Activated CD4-positive, alpha-beta T cell treated with anti-CD3 and anti-CD28 coated beads, Interleukin-2, amount 10 ng/mL, durations not matched to agents 7 days and 5 days (primary cell): ENCODE data around the gene CD70. TPM values are rescaled to one million over a fixed set of nuclear protein-coding genes. Genes with fewer than 3 reads are reported as not detected.
"Not testable (repeated sequence)": the region's sequence is repeated elsewhere in the genome, so short reads cannot be mapped to it uniquely, and the experiment has no call there.

ENCODE experiments used
- CTCF ChIA-PET: fragments of 350-600 bp; sonication (Branson Sonifier 250); formaldehyde crosslinking; loops from one replicate; lab custom pipeline; 2021; ENCODE audit warnings: antibody characterized with exemption; lab: Charles Lee
- POLR2A ChIA-PET: fragments of 350-600 bp; sonication (Branson Sonifier 250); formaldehyde crosslinking; loops from one replicate; lab custom pipeline; 2021; ENCODE audit warnings: antibody characterized with exemption; lab: Charles Lee
- DNase-seq: peaks from one replicate; pipeline ENCODE4 v3.0.0-alpha.2; 2020
- H3K27ac Mint-ChIP-seq: one replicate; pipeline ENCODE4 v1.8.0; 2021; ENCODE audit warnings: mild to moderate bottlenecking, moderate library complexity, mixed read lengths
- H3K27me3 Mint-ChIP-seq: one replicate; pipeline ENCODE4 v1.8.0; 2021; ENCODE audit warnings: mixed read lengths
- H3K36me3 Mint-ChIP-seq: one replicate; pipeline ENCODE4 v1.8.0; 2021; ENCODE audit warnings: low read depth, mixed read lengths
- H3K4me1 Mint-ChIP-seq: one replicate; pipeline ENCODE4 v1.8.0; 2021; ENCODE audit warnings: mixed read lengths
- H3K4me3 Mint-ChIP-seq: one replicate; pipeline ENCODE4 v1.8.0; 2021; ENCODE audit warnings: mild to moderate bottlenecking, moderate library complexity, mixed read lengths
- H3K9me3 Mint-ChIP-seq: one replicate; pipeline ENCODE4 v1.8.0; 2021; ENCODE audit warnings: mixed read lengths
- total RNA-seq, 2 experiments: library from RNA; stranded (reverse); gene quantifications; one replicate each; pipeline ENCODE4 v1.2.3, GENCODE V29; 2021

The CD70 gene
- total RNA-seq, result 10 to 100 TPM; 12.6 to 12.9 TPM

DNA sequence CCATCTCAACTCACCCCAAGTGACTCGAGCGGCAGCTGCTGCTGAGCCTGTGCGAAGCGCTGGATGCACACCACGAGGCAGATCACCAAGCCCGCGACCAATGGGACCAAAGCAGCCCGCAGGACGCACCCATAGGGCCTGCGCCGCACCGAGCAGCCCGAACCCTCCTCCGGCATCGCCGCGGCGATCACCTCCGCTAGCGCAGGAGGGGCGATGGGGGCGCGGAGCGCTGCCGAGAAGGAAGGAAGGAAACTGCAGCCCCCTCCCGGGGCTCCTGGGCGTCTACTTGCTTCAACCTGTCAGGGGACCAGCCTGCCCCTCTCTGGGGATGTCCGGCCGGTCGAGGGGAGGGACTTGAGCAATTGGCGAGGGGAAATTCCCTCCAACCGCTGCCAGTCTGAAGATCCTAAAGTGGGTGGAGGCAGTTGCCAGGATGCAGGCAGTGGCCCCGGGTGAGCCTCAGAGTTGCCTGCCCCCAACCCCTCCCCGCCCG lies at the start of gene CD70:
Gene CD70 (minus strand): TSS at position 324 of the 493 bp plus-strand sequence. CDS start 148 bp downstream, at position 176.
- H3K36me3 Mint-ChIP-seq, result peaks cover 11% of the 10 kb centered on the region
- CTCF ChIA-PET, result no interaction called here

DNA sequence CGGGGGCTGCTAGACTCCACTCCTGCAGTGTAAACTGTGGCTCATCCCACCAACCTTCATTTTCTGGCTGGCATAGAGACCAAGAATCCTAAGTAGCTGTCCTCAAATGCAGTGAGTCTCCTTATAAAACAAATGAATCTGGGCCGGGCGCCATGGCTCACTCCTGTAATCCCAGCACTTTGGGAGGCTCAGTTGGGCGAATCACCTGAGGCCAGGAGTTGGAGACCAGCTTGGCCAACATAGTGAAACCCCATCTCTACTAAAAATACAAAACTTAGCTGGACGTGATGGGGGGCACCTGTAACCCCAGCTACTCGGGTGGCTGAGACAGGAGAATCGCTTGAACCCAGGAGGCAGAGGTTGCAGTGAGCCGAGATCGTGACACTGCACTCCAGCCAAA lies 49.4 kb upstream of the CD70 start:
- POLR2A ChIA-PET, H3K4me3 Mint-ChIP-seq, H3K27me3 Mint-ChIP-seq, H3K36me3 Mint-ChIP-seq, H3K9me3 Mint-ChIP-seq, H3K27ac Mint-ChIP-seq, DNase-seq: not testable (repeated sequence)
- CTCF ChIA-PET, result interaction anchor here (1.4 to 3.9 kb wide), 3 partner anchors 8 to 223 kb away, joined by 6 to 17 read pairs (median 8); no protein-coding TSS in a partner anchor
- H3K4me1 Mint-ChIP-seq, result peaks cover 50% of the 10 kb centered on the region

More for the DNA sequence above, at the start of gene CD70:
- Mint-ChIP-seq H3K9me3 (no peaks in the 10 kb centered on the region), H3K4me3 (peak within 1 kb of the TSS; percentile 74), H3K27ac (peak within 1 kb of the TSS; percentile 72), H3K27me3 (peaks cover 64% of the 10 kb centered on the region), H3K4me1 (peaks cover 63% of the 10 kb centered on the region)
- POLR2A ChIA-PET, result no interaction called here
- peak; percentile 52 for DNase-seq

DNA sequence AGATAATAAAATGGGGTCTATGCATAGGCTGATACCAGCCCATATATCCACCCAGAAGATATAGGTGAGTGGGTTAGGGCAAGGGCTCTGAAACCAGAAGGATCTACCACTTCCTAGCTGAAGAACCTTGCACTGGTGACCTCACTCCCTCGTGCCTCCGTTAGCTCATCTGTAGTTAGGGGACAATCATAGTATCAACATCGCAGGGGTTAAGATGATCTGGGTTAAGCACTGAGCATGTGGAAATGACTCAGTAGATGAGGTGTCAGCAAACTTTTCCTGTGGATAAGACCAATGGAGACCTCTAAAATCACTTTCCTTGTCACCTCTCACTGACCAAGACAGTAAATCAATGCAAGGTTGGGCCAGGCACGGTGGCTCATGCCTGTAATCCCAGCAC lies 48.5 kb upstream of the CD70 start:
- ChIA-PET CTCF (interaction anchor here (0.5 to 3.9 kb wide), 6 partner anchors 9 to 224 kb away, joined by 3 to 17 read pairs (median 5); no protein-coding TSS in a partner anchor), POLR2A (no interaction called here)
- Mint-ChIP-seq H3K36me3 (no peaks in the 10 kb centered on the region), H3K4me3 (peak overlapping the region; percentile 27), H3K27me3 (no peaks in the 10 kb centered on the region), H3K27ac (peak overlapping the region; percentile 58), H3K4me1 (peaks cover 48% of the 10 kb centered on the region), H3K9me3 (no peaks in the 10 kb centered on the region)
- peak; percentile 41 for DNase-seq

- not testable (repeated sequence) for H3K9me3 Mint-ChIP-seq, H3K36me3 Mint-ChIP-seq, H3K27me3 Mint-ChIP-seq, H3K27ac Mint-ChIP-seq, H3K4me3 Mint-ChIP-seq, DNase-seq
- ChIA-PET CTCF (interaction anchor here (0.8 to 1.5 kb wide), 3 partner anchors 16 to 230 kb away, joined by 3 to 5 read pairs (median 4); no protein-coding TSS in a partner anchor), POLR2A (interaction anchor here (0.6 kb wide), 1 partner anchor 160 kb away, joined by 3 read pairs; no protein-coding TSS in a partner anchor)
- H3K4me1 Mint-ChIP-seq, result peaks cover 25% of the 10 kb centered on the region
Observed at GRCh38 chr19:6633456-6633813, 42.5 kb upstream of the CD70 start.

GRCh38 chr19:6632747-6633455 lies 42.0 kb upstream of the CD70 start:
- H3K36me3 Mint-ChIP-seq, H3K27ac Mint-ChIP-seq, H3K9me3 Mint-ChIP-seq, H3K27me3 Mint-ChIP-seq, H3K4me3 Mint-ChIP-seq: not testable (repeated sequence)
- H3K4me1 Mint-ChIP-seq, result peaks cover 22% of the 10 kb centered on the region
- peak; percentile 46 for DNase-seq
- CTCF ChIA-PET, result interaction anchor here (0.6 to 2.0 kb wide), 5 partner anchors 17 to 231 kb away, joined by 3 to 5 read pairs (median 4); partner anchors contain the start of gene GPR108
- POLR2A ChIA-PET, result interaction anchor here (0.6 kb wide), 1 partner anchor 159 kb away, joined by 3 read pairs; no protein-coding TSS in a partner anchor

DNA sequence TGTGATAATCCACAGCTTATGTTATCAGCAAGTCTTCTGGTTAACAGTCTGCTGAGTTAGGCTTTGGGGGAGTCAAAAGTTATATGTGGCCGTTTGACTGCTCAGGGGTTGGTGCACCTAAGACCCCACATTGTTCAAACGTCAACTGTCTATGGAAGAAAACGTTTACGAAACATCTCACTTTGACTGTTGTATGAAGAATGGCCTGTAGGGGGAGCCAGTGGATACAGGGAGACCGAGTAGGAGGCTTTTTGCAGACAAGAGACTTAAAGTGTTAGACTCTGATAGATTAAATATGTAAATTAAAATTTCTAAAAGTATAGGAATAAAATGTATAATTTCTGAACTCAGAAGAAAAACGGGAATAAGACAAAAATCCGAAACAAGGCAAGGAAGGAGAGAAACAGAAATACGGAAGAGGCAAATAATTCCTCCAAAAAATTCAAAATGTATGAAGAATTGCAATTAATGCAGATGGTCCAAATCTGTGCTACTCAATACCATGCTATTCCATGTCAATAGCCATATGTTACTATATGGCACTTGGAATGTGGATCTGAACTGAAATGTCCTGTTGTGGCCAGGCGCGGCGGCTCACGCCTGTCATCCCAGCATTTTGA lies 41.2 kb upstream of the CD70 start:
- Mint-ChIP-seq H3K4me3 (no peak overlapping the region), H3K36me3 (no peaks in the 10 kb centered on the region), H3K27me3 (peaks cover 3% of the 10 kb centered on the region), H3K27ac (no peak overlapping the region), H3K4me1 (peaks cover 22% of the 10 kb centered on the region), H3K9me3 (peaks cover 5% of the 10 kb centered on the region)
- ChIA-PET CTCF (interaction anchor here (0.6 to 2.0 kb wide), 9 partner anchors 16 to 433 kb away, joined by 3 to 5 read pairs (median 4); partner anchors contain the start of genes GPR108 and TNFSF14), POLR2A (interaction anchor here (0.7 kb wide), 1 partner anchor 871 kb away, joined by 3 read pairs; no protein-coding TSS in a partner anchor)
- DNase-seq, result peak; percentile 93

- POLR2A ChIA-PET, result no interaction called here
- Mint-ChIP-seq H3K4me3 (no peak overlapping the region), H3K27me3 (peaks cover 9% of the 10 kb centered on the region), H3K4me1 (peaks cover under 1% of the 10 kb centered on the region), H3K36me3 (no peaks in the 10 kb centered on the region), H3K9me3 (peaks cover 15% of the 10 kb centered on the region), H3K27ac (no peak overlapping the region)
- no peak for DNase-seq
- CTCF ChIA-PET, result no interaction called here
Observed at GRCh38 chr19:6626764-6627163, 35.8 kb upstream of the CD70 start.

DNA sequence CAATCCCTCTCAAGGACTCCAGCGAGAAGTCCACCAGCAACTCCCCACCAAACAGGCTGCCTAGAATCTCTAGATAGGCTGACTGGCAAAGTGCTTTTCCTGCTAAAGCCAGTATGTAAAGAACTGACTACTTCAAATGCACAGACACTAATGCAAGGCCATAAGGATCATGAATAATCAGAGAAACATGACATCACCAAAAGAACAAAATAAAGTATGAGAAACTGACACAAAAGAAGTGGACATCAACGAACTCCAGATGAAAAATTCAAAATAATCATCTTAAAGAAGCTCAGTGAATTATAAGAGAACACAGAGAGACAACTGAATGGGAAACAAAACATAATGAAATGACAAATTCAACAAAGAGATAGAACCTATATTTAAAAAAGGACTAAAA lies 26.4 kb upstream of the CD70 start:
- H3K9me3 Mint-ChIP-seq, result peaks cover 10% of the 10 kb centered on the region
- DNase-seq, result no peak
- H3K27ac Mint-ChIP-seq, result no peak overlapping the region
- ChIA-PET POLR2A (no interaction called here), CTCF (interaction anchor here (1.2 to 1.4 kb wide), 3 partner anchors 15 to 119 kb away, joined by 3 to 5 read pairs (median 3); no protein-coding TSS in a partner anchor)
- peaks cover 5% of the 10 kb centered on the region for H3K36me3 Mint-ChIP-seq
- no peak overlapping the region for H3K4me3 Mint-ChIP-seq
- peaks cover 11% of the 10 kb centered on the region for H3K4me1 Mint-ChIP-seq
- H3K27me3 Mint-ChIP-seq, result peaks cover 26% of the 10 kb centered on the region

GRCh38 chr19:6616011-6616410 lies 25.1 kb upstream of the CD70 start:
- H3K27ac Mint-ChIP-seq, result no peak overlapping the region
- peaks cover 24% of the 10 kb centered on the region for H3K27me3 Mint-ChIP-seq
- DNase-seq, result no peak
- ChIA-PET POLR2A (interaction anchor here (0.7 kb wide), 1 partner anchor 49 kb away, joined by 5 read pairs; no protein-coding TSS in a partner anchor), CTCF (interaction anchor here (1.0 kb wide), 1 partner anchor 16 kb away, joined by 5 read pairs; no protein-coding TSS in a partner anchor)
- H3K9me3 Mint-ChIP-seq, result peaks cover 10% of the 10 kb centered on the region
- H3K36me3 Mint-ChIP-seq, result peaks cover 5% of the 10 kb centered on the region
- no peak overlapping the region for H3K4me3 Mint-ChIP-seq
- peaks cover 11% of the 10 kb centered on the region for H3K4me1 Mint-ChIP-seq

DNA sequence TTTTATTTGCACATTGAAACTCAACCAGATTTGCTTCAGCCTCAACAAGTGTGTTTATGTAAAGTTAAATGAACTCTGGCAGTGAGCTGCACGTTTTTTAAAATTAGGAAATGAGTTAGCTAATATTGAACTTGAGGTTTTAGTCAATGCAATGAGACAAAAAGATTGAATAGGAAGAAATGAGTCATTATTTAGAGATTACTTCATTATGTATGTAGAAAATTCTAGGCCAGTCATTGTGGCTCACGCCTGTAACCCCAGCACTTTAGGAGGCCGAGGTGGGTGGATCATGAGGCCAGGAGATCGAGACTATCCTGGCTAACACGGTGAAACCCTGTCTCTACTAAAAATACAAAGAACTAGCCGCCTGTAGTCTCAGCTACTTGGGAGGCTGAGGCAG lies 22.8 kb upstream of the CD70 start:
- ChIA-PET POLR2A (no interaction called here), CTCF (interaction anchor here (0.9 kb wide), 1 partner anchor 9 kb away, joined by 6 read pairs; no protein-coding TSS in a partner anchor)
- no peak overlapping the region for H3K27ac Mint-ChIP-seq
- H3K36me3 Mint-ChIP-seq, result peaks cover 3% of the 10 kb centered on the region
- no peak for DNase-seq
- no peak overlapping the region for H3K4me3 Mint-ChIP-seq
- H3K9me3 Mint-ChIP-seq, result peaks cover 6% of the 10 kb centered on the region
- H3K27me3 Mint-ChIP-seq, result peaks cover 22% of the 10 kb centered on the region
- peaks cover 11% of the 10 kb centered on the region for H3K4me1 Mint-ChIP-seq

- Mint-ChIP-seq H3K9me3 (peaks cover 4% of the 10 kb centered on the region), H3K4me3 (no peak overlapping the region), H3K27ac (no peak overlapping the region), H3K27me3 (peaks cover 19% of the 10 kb centered on the region), H3K4me1 (peaks cover 11% of the 10 kb centered on the region), H3K36me3 (peaks cover 3% of the 10 kb centered on the region)
- POLR2A ChIA-PET, result no interaction called here
- CTCF ChIA-PET, result interaction anchor here (0.6 to 1.0 kb wide), 2 partner anchors 20 to 252 kb away, joined by 3 read pairs; no protein-coding TSS in a partner anchor
- DNase-seq, result no peak
Observed at GRCh38 chr19:6610934-6611852, 20.2 kb upstream of the CD70 start.

DNA sequence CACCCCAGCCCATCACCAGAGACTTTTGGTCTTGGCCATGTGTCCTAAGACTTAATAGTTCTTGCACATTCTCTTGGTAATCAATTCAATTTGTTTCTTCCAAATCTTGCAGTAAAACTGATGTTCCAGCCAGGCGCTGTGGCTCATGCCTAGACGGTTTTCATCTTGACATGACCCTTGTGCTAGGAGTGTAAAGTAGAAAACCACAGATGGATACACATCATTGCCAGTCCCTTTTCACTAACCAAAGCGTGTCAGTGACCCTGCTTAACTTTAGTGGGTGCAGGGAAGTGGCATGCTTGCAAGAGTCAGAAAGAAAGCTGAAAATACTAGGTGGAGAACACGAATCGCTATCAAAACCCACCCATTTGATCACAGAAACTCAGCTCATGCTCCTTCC lies 18.0 kb upstream of the CD70 start:
- H3K4me3 Mint-ChIP-seq, result no peak overlapping the region
- H3K27me3 Mint-ChIP-seq, result peaks cover 19% of the 10 kb centered on the region
- ChIA-PET CTCF (interaction anchor here (0.7 kb wide), 1 partner anchor 74 kb away, joined by 4 read pairs; no protein-coding TSS in a partner anchor), POLR2A (no interaction called here)
- H3K36me3 Mint-ChIP-seq, result no peaks in the 10 kb centered on the region
- peaks cover 11% of the 10 kb centered on the region for H3K4me1 Mint-ChIP-seq
- DNase-seq, result no peak
- no peak overlapping the region for H3K27ac Mint-ChIP-seq
- peaks cover 5% of the 10 kb centered on the region for H3K9me3 Mint-ChIP-seq
